ENCODE measurements around the gene CEP135. TPM values are rescaled to one million over a fixed set of nuclear protein-coding genes. Genes with fewer than 3 reads are reported as not detected.
"Not testable (repeated sequence)": the region's sequence is repeated elsewhere in the genome, so short reads cannot be mapped to it uniquely, and the experiment has no call there.

Gene CEP135
- total and polyA plus RNA-seq, 2 donors = 3.3 to 21.2 TPM

DNA sequence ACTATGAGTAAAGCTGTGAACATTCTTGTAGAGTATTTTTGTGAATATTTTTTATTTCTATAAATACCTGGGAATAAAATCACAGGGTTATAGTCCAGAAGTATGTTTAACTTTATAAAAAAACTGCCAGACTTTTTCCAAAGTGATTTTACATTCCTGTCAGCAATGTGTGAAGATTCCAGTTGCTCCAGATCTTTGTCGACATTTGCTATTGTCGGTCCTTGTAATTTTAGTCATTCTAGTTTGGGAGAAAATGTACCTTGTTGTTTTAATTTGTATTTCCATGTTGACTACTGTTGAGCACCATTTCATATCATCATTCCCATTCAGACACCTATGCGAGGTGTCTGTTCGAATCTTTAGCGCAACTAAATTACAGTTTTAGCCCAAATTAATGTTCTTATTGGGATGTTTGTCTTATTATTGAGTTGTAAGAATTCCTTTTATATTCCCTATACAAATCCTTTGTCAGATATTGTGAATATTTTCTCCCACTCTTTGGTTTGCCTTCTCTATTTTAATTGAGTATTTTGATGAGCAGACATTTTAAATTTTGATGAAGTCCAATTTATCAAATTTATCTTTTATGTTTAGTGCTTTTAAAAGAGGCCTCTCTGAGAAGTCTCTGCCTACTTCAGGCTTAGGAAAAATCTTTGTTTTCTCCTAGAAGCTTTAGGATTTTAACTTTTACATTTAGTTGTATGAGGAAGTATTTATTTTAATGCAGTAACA is 2.6 kb downstream of the CEP135 start:
- Histone ChIP-seq H3K36me3 (ENCODE audit: insufficient read depth) (no peaks in the 10 kb centered on the region), H3K4me3 (ENCODE audit: low read depth, low read length) (no peak overlapping the region), H3K27ac (ENCODE audit: low read depth) (no peak overlapping the region), H3K4me1 (ENCODE audit: insufficient read depth) (no peaks in the 10 kb centered on the region)
- 98% methylated on average over 5 of the region's 5 CpGs for WGBS
- DNase-seq (ENCODE audit: extremely low spot score) = no peak

DNA sequence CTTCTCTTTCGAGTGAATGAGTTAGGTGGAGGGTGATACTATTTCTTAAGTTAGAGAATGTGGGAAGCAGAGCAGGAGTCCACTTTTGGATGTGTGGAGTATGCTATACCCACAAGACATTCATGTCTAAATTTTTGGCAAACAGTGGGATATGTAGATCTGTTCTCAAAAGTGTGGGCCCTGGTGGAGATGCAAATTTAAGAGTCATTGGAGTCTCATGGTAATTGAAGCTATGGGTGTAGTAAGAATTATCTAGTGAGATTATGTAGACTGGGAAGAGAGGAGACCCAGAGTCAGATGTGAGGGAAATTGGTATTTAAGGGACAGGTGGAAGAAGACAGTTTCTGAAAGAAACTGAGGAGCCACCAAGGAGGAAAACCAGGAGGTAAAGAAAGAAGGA is 7.0 kb downstream of the CEP135 start:
- Histone ChIP-seq H3K4me1 (ENCODE audit: insufficient read depth) (no peaks in the 10 kb centered on the region), H3K36me3 (ENCODE audit: insufficient read depth) (no peaks in the 10 kb centered on the region), H3K4me3 (ENCODE audit: low read depth, low read length) (no peak overlapping the region), H3K27ac (ENCODE audit: low read depth) (no peak overlapping the region)
- DNase-seq (ENCODE audit: extremely low spot score) = no peak
- 98% methylated on average over 1 of the region's 1 CpG for WGBS

DNA sequence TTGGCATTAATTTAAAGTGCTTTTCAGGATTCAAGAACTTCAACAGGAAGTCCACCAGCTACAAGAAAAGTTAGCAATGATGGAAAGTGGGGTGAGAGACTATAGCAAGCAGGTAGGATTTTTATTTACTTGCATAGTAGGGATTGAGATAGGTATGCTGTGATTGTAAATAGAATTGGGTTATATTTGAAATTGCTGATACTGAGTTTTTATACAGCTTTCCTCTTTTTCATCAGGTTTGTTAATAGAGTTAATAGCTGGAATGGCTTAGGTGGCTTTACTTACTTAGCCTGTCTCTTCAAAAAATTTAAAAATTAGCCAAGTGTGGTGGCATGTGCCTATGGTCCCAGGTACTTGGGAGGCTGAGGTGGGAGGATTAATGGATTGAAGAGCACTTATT is 10.9 kb downstream of the CEP135 start:
- Histone ChIP-seq H3K4me1 (ENCODE audit: insufficient read depth) (no peaks in the 10 kb centered on the region), H3K4me3 (ENCODE audit: low read depth, low read length) (no peak overlapping the region), H3K27ac (ENCODE audit: low read depth) (no peak overlapping the region), H3K36me3 (ENCODE audit: insufficient read depth) (no peaks in the 10 kb centered on the region)
- DNase-seq (ENCODE audit: extremely low spot score) = no peak

DNA sequence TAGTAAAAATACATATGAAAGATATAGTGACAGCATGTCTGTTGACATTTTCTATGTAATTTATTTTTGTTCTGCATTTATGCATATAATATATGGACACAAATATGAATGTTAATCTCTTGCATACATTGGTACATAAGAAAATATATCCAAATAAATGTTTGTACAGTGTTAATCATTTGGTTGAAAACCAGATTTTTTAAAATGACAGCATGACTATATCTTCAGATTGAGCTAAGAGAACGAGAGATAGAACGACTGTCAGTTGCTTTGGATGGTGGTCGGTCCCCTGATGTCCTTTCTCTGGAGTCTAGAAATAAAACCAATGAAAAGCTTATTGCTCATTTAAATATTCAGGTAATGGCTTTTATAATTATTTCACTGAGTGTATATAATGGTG is 15.3 kb downstream of the CEP135 start:
- no peak for DNase-seq (ENCODE audit: extremely low spot score)
- H3K36me3 ChIP-seq (ENCODE audit: insufficient read depth) = peaks cover 2% of the 10 kb centered on the region
- 96% methylated on average over 3 of the region's 3 CpGs for WGBS
- H3K27ac ChIP-seq (ENCODE audit: low read depth) = no peak overlapping the region
- H3K4me1 ChIP-seq (ENCODE audit: insufficient read depth) = no peaks in the 10 kb centered on the region
- no peak overlapping the region for H3K4me3 ChIP-seq (ENCODE audit: low read depth, low read length)

DNA sequence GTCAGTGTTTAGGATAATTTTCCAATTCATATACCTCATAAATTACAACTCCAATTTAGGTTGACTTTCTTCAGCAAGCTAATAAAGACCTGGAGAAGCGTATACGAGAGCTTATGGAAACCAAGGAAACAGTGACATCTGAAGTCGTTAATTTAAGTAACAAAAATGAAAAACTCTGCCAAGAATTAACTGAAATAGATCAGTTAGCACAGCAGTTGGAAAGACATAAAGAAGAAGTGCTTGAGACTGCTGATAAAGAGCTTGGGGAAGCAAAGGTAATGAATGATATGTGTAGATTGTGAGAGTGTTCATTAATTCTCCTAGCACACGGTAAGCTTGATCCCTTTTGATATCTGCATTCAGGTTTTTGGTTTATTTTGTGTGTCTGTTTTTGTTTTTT is 16.8 kb downstream of the CEP135 start:
- DNase-seq (ENCODE audit: extremely low spot score) = no peak
- Histone ChIP-seq H3K4me3 (ENCODE audit: low read depth, low read length) (no peak overlapping the region), H3K27ac (ENCODE audit: low read depth) (no peak overlapping the region), H3K36me3 (ENCODE audit: insufficient read depth) (peaks cover 2% of the 10 kb centered on the region), H3K4me1 (ENCODE audit: insufficient read depth) (no peaks in the 10 kb centered on the region)
- 80% methylated on average over 4 of the region's 4 CpGs for WGBS

DNA sequence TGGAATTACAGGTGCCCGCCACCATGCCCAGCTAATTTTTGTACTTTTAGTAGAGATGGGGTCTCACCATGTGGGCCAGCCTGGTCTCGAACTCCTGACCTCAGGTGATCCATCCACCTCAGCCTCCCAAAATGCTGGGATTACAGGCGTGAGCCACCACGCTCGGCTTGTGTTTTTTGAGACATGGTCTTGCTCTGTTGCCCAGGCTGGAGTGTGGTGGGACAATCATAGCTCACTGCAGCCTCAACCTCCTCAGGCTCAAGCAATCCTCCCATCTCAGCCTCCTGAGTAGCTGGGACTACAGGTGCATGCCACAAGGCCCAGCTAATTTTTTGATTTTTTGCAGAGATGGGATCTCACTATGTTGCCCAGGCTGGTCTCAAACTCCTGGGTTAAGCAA is 17.6 kb downstream of the CEP135 start:
- H3K27ac ChIP-seq (ENCODE audit: low read depth); H3K36me3 ChIP-seq (ENCODE audit: insufficient read depth); H3K4me1 ChIP-seq (ENCODE audit: insufficient read depth); DNase-seq (ENCODE audit: extremely low spot score); H3K4me3 ChIP-seq (ENCODE audit: low read depth, low read length): not testable (repeated sequence)
- 99% methylated on average over 5 of the region's 5 CpGs for WGBS

DNA sequence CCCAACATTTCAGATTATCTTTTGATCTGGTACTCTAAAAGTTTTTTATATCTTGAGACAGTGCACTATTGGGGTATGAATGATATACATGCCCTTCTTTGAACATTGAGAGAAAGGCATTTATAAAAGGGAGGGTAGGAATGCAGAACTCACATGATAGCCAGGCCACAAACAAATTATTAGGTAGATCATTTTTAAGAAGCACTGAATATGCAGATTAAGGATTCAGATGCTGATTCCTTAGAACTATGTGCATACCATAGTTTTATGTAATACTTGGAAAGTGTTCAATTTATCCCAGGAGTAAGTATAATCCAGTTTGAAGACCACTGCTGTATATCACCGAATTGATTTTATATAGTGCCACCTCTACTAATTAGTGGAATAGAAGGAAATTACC is 18.6 kb downstream of the CEP135 start:
- H3K27ac ChIP-seq (ENCODE audit: low read depth) = no peak overlapping the region

DNA sequence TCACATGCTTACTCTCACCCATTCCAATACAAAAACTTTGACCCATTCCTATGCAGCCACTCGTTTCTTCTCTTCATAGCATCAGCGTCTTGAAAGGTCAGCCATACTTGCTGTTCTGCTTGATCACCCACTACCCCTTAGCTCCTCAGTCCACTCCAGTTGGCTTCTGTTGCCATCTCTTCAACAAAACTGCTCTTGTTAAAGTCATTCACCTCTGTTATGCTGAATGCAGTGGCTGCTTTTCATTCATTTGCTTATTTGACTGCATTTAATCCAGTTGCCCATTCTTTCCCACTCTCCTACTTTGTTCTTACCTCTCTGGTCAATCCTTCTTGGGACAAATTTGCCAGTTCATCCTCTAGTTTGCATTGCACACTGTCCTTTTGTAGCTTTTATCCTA is 24.9 kb downstream of the CEP135 start:
- 90% methylated on average over 2 of the region's 2 CpGs for WGBS
- Histone ChIP-seq H3K4me3 (ENCODE audit: low read depth, low read length) (no peak overlapping the region), H3K36me3 (ENCODE audit: insufficient read depth) (no peaks in the 10 kb centered on the region), H3K4me1 (ENCODE audit: insufficient read depth) (no peaks in the 10 kb centered on the region), H3K27ac (ENCODE audit: low read depth) (no peak overlapping the region)
- no peak for DNase-seq (ENCODE audit: extremely low spot score)

More for the DNA sequence above, 18.6 kb downstream of the CEP135 start:
- no peak for DNase-seq (ENCODE audit: extremely low spot score)
- 100% methylated on average over 1 of the region's 1 CpG for WGBS
- Histone ChIP-seq H3K4me1 (ENCODE audit: insufficient read depth) (no peaks in the 10 kb centered on the region), H3K4me3 (ENCODE audit: low read depth, low read length) (no peak overlapping the region), H3K36me3 (ENCODE audit: insufficient read depth) (peaks cover 2% of the 10 kb centered on the region)

DNA sequence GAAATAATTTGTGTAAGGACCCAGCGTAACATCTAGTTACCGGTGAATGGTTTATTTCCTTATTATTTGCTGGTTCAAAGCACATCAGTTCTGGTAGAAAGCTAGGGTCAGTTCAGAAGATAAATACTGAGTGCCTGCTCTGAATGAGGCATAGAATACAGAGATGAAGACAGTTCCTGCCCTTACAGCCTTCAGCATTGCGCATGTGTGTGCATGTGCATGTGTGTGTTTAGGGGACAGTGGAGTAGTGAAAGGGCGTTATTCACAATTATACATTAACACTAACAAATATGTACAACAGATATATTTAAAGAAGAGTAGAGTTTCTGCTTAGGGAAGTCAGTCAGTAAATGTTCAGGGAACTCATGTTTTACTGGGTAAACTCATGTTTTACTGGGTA is 29.1 kb downstream of the CEP135 start:
- Histone ChIP-seq H3K4me3 (ENCODE audit: low read depth, low read length) (no peak overlapping the region), H3K4me1 (ENCODE audit: insufficient read depth) (no peaks in the 10 kb centered on the region), H3K27ac (ENCODE audit: low read depth) (no peak overlapping the region), H3K36me3 (ENCODE audit: insufficient read depth) (peaks cover 2% of the 10 kb centered on the region)
- 96% methylated on average over 4 of the region's 4 CpGs for WGBS
- DNase-seq (ENCODE audit: extremely low spot score) = no peak

DNA sequence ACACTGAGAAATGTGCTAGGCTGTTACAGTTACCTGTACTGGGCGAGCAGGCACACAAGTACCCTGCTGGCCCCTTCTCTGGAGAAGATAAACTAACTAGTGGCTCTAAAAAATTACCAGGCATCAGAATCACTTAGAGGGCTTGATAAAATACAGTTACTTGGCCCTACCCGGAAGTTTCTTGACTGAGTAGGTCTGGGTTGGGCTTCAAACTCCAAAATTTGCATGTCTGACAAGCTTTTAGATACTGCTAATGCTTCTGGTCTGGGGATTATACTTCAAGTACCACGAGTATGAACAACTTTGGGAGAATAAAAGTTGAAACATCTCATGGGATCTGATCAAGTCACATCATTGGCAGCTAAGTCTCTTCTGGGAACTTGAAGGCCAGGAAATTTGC is 30.8 kb downstream of the CEP135 start:
- no peak for DNase-seq (ENCODE audit: extremely low spot score)
- no peak overlapping the region for H3K27ac ChIP-seq (ENCODE audit: low read depth)
- 89% methylated on average over 3 of the region's 3 CpGs for WGBS
- H3K4me1 ChIP-seq (ENCODE audit: insufficient read depth) = no peaks in the 10 kb centered on the region
- H3K36me3 ChIP-seq (ENCODE audit: insufficient read depth) = peaks cover 2% of the 10 kb centered on the region
- no peak overlapping the region for H3K4me3 ChIP-seq (ENCODE audit: low read depth, low read length)

DNA sequence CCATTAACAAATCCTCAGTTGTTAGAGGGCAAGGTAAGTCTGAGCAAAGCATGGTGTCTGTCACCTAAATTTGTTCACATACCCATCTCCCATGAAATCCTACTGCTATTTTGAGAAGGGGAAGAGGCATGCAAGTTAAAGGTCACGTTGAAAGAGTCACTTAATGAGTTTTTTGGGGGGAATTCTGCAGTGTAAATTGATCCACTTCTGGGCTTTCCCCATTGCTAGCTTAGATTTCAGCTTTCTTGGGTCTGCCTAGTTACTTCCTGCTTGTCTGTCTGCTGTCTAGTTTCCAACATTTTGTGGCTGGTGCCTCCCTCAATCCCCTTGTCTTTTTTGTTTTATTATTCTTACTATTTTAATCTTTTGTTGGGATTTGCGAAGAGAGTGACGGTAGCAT is 32.0 kb downstream of the CEP135 start:
- peaks cover 2% of the 10 kb centered on the region for H3K36me3 ChIP-seq (ENCODE audit: insufficient read depth)
- H3K27ac ChIP-seq (ENCODE audit: low read depth) = no peak overlapping the region
- DNase-seq (ENCODE audit: extremely low spot score) = no peak
- H3K4me3 ChIP-seq (ENCODE audit: low read depth, low read length) = no peak overlapping the region
- 82% methylated on average over 3 of the region's 3 CpGs for WGBS
- H3K4me1 ChIP-seq (ENCODE audit: insufficient read depth) = no peaks in the 10 kb centered on the region

DNA sequence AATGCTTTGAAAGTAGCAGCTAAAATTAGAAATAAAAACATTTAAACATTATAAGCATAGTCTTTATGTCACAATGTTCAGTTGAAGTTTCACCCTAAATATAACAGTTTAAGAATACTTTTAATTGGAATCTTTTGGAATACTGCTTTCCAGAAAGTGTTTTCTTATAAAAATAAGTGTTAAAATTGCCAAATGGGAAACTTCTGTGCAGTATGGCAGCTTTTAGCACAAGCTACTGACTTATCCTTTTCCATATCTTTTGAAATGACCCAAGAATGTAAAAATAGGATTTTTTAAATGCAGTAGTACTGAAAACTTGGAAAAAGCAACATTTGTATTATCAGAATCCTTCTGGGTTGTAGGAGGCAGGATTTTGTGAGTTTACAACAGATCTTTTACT is 34.2 kb downstream of the CEP135 start:
- no peaks in the 10 kb centered on the region for H3K4me1 ChIP-seq (ENCODE audit: insufficient read depth)
- no peak overlapping the region for H3K4me3 ChIP-seq (ENCODE audit: low read depth, low read length)
- peaks cover 2% of the 10 kb centered on the region for H3K36me3 ChIP-seq (ENCODE audit: insufficient read depth)
- H3K27ac ChIP-seq (ENCODE audit: low read depth) = no peak overlapping the region
- no peak for DNase-seq (ENCODE audit: extremely low spot score)

DNA sequence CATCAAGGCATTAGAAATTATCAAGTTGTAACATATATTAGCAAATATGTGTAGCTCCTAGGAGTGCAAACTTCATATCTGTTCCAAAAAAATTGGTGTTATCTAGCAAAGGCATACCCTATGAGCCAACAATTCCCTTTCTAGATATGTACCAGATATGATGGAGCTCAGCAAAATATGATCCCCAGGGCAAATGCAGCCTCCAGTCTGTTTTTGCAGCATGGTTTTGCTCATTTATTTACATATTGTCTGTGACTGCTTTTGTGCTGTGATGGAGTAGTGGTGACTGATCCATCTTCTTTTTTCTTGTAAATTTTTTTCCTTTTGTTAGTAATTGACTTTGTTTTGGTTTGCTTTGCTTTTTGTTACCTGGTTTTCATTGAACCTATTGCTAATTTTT is 41.0 kb downstream of the CEP135 start:
- Histone ChIP-seq H3K27ac (ENCODE audit: low read depth) (no peak overlapping the region), H3K4me3 (ENCODE audit: low read depth, low read length) (no peak overlapping the region), H3K36me3 (ENCODE audit: insufficient read depth) (no peaks in the 10 kb centered on the region), H3K4me1 (ENCODE audit: insufficient read depth) (no peaks in the 10 kb centered on the region)
- no peak for DNase-seq (ENCODE audit: extremely low spot score)

DNA sequence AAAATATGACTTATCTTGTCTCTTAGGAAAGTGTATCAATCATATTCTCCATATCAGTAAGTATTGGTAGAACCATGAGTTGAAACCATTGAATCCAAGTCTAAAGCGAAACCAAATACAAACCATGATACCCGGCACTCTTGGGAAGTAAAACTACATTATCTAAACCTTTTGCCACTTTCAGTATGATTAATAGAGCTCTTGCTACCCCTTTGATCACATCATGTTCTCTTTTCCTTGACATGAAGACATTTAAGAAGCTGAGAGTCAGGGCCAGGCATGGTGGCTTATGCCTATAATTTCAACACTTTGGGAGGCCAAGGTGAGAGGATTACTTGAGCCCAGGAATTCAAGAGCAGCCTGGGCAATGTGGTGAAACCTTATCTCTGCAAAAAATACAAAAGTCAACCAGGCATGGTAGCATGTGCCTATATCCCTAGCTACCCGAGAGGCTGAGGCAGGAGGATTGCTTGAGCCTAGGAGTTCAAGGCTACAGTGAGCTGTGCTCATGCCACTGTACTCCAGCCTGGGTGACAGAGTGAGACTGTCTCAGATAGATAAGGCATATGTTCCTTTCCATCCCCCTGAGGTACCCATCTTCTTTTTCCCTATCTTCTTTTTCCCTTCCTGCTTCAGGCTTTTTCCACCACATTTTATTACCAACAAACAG is 45.4 kb downstream of the CEP135 start:
- Histone ChIP-seq H3K4me1 (ENCODE audit: insufficient read depth) (no peaks in the 10 kb centered on the region), H3K27ac (ENCODE audit: low read depth) (no peak overlapping the region), H3K4me3 (ENCODE audit: low read depth, low read length) (no peak overlapping the region), H3K36me3 (ENCODE audit: insufficient read depth) (no peaks in the 10 kb centered on the region)
- no peak for DNase-seq (ENCODE audit: extremely low spot score)
- 95% methylated on average over 3 of the region's 3 CpGs for WGBS

Data from urinary bladder (tissue), 4 donors.